ENCODE results near the gene NAA38. TPM values are rescaled to one million over a fixed set of nuclear protein-coding genes. Genes with fewer than 3 reads are reported as not detected.

Gene NAA38
- total RNA-seq, 1 experiment from 2014 or later, result 50.2 TPM

- H3K27me3 Mint-ChIP-seq (ENCODE audit: low read depth), result peaks cover 16% of the 10 kb centered on the region
- no peak overlapping the region for H2AK5ac ChIP-seq (ENCODE audit: insufficient read length, low read length)
- H4K20me1 ChIP-seq (ENCODE audit: control insufficient read depth, insufficient read depth, insufficient read length), result no peaks in the 10 kb centered on the region
- no peak overlapping the region for H2BK20ac ChIP-seq (ENCODE audit: low read depth, low read length, poor library complexity, severe bottlenecking)
- no peak overlapping the region for H3K56ac ChIP-seq (ENCODE audit: insufficient read length, low read depth, low read length)
- no peaks in the 10 kb centered on the region for H3K79me1 ChIP-seq (ENCODE audit: insufficient read depth, low read depth, low read length, poor library complexity, severe bottlenecking)
- no peak overlapping the region for H2BK15ac ChIP-seq (ENCODE audit: low read depth, low read length)
- no peaks in the 10 kb centered on the region; the same call in 1 of the 2 replicates for H3K27me3 ChIP-seq (ENCODE audit: insufficient read depth, low read length)
- H3K27ac Mint-ChIP-seq, result no peak overlapping the region; a peak in 1 of 7 replicates
- H3K9me3 Mint-ChIP-seq, result no peaks in the 10 kb centered on the region; a peak in 1 of 5 replicates
- H4K91ac ChIP-seq (ENCODE audit: insufficient read length, low read depth, low read length), result no peak overlapping the region
- no peak overlapping the region for H3K4me2 ChIP-seq (ENCODE audit: insufficient read depth, insufficient read length, low read length)
- peaks cover under 1 to 4% of the 10 kb centered on the region in 2 experiments; a peak in 2 of 4 replicates for H3K4me1 Mint-ChIP-seq
- no peak overlapping the region for H4K8ac ChIP-seq (replicated peaks; ENCODE audit: insufficient read length, low read depth, low read length)
- DNase-seq, result no peak
- no peaks in the 10 kb centered on the region for H3K9me3 ChIP-seq (ENCODE audit: control insufficient read depth, low read depth, low read length)
- no peak overlapping the region for H3K18ac ChIP-seq (ENCODE audit: insufficient read length, low read depth, low read length)
- H3K36me3 Mint-ChIP-seq (ENCODE audit: insufficient read depth in 1 of 3, low read depth in 3 of 3), result no peaks in the 10 kb centered on the region
- WGBS (ENCODE audit: extremely low coverage, insufficient read length, low lambda C conversion rate), result no CpG with 5 or more reads among the region's 11 CpGs
- H3K4ac ChIP-seq (ENCODE audit: low read depth, low read length), result no peak overlapping the region
- no peak overlapping the region for H2BK5ac ChIP-seq (ENCODE audit: insufficient read length, low read length)
- TF ChIP-seq, protein P1, sequence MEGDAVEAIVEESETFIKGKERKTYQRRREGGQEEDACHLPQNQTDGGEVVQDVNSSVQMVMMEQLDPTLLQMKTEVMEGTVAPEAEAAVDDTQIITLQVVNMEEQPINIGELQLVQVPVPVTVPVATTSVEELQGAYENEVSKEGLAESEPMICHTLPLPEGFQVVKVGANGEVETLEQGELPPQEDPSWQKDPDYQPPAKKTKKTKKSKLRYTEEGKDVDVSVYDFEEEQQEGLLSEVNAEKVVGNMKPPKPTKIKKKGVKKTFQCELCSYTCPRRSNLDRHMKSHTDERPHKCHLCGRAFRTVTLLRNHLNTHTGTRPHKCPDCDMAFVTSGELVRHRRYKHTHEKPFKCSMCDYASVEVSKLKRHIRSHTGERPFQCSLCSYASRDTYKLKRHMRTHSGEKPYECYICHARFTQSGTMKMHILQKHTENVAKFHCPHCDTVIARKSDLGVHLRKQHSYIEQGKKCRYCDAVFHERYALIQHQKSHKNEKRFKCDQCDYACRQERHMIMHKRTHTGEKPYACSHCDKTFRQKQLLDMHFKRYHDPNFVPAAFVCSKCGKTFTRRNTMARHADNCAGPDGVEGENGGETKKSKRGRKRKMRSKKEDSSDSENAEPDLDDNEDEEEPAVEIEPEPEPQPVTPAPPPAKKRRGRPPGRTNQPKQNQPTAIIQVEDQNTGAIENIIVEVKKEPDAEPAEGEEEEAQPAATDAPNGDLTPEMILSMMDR (conservative IDR thresholded peaks at IDR 0.05), result no peak
- no peak overlapping the region for H3K23ac ChIP-seq (ENCODE audit: insufficient read length, low read depth, low read length)
- no peak overlapping the region for H2AFZ ChIP-seq (ENCODE audit: low read length)
- H3K79me2 ChIP-seq (ENCODE audit: insufficient read depth, low read length), result no peaks in the 10 kb centered on the region
- no peaks in the 10 kb centered on the region for H3K23me2 ChIP-seq (ENCODE audit: insufficient read length, low read depth, low read length, poor library complexity, severe bottlenecking)
- H2BK120ac ChIP-seq (ENCODE audit: low read depth, low read length, poor library complexity, severe bottlenecking), result no peak overlapping the region
- H2BK12ac ChIP-seq (ENCODE audit: insufficient read length, low read depth, low read length), result no peak overlapping the region
- no peak overlapping the region for H4K5ac ChIP-seq (ENCODE audit: insufficient read length, low read depth, low read length)
- H3K27ac ChIP-seq (ENCODE audit: insufficient read length, low read depth, low read length), result no peak overlapping the region
- no peak overlapping the region for H3K9ac ChIP-seq (ENCODE audit: extremely low read depth, insufficient read length, low read length)
- no peak overlapping the region for H3K14ac ChIP-seq (ENCODE audit: insufficient read depth, low read length)
- no peak overlapping the region for H3K4me3 Mint-ChIP-seq
- no peak overlapping the region for H3T11ph ChIP-seq (ENCODE audit: low read length)
- no peaks in the 10 kb centered on the region for H3K4me1 ChIP-seq (ENCODE audit: insufficient read depth, low read length)
These were observed 48.1 kb downstream of the NAA38 start for GRCh38 chr17:7809086-7809790.

All from H9 (cell line).